ENCODE results near the gene KIF3A. TPM values are rescaled to one million over a fixed set of nuclear protein-coding genes. Genes with fewer than 3 reads are reported as not detected.

Gene KIF3A
- total and polyA plus RNA-seq, 4 donors: 3.1 to 16.5 (median 9.2) TPM

DNA sequence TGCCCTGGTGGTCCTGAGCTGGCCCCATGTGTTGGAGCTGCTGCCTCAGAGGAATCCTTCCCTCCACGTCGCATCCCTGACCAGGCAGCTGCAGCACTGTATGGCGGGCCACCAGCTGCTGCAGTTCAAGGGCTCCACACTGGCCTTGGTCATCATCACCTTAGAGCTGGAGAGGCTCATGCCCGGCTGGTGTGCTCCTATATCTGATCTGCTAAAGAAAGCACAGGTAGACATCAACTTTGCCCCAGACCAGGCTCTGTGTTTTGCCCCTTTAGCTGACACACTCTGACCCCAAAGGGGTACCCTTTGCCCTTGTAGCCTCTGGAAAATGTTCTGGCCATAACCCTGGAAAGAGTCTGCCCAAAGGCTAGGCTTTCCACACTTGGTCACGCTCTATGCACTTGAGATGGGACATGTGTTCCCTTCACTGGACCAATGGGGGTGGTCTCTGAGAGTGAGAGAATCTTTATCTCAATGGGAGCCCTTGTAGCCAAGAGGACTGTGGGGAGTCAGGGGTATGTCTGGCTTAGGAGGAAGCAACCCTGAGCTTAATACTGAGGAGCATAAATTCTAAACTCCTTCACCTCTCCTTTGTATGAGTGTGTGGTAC, 14.7 kb upstream of the KIF3A start:
- no peak for ATAC-seq (ENCODE audit: insufficient read depth, low FRiP score)
- Histone ChIP-seq H3K27me3 (ENCODE audit: control insufficient read depth in 3 of 3, insufficient read depth in 3 of 3, low read length in 2 of 3) (peaks cover 0 to 19% (median 4%) of the 10 kb centered on the region in 3 donors), H3K36me3 (ENCODE audit: control insufficient read depth in 4 of 4, insufficient read depth in 4 of 4, low read length in 4 of 4) (peaks cover 0 to 5% (median 0%) of the 10 kb centered on the region in 4 donors), H3K4me1 (ENCODE audit: control insufficient read depth in 5 of 5, insufficient read depth in 5 of 5, low read length in 5 of 5) (peaks cover 0 to 5% (median 0%) of the 10 kb centered on the region in 5 donors), H3K27ac (ENCODE audit: low read depth in 1 of 2, low read length in 1 of 2) (no peak overlapping the region), H3K9ac (ENCODE audit: insufficient read depth in 1 of 2, low read length in 2 of 2) (no peak overlapping the region), H3K9me3 (ENCODE audit: control insufficient read depth in 4 of 4, insufficient read depth in 3 of 4, low read length in 3 of 4) (no peaks in the 10 kb centered on the region), H3K4me3 (no peak overlapping the region)
- no peak for DNase-seq
- TF ChIP-seq, protein P1, sequence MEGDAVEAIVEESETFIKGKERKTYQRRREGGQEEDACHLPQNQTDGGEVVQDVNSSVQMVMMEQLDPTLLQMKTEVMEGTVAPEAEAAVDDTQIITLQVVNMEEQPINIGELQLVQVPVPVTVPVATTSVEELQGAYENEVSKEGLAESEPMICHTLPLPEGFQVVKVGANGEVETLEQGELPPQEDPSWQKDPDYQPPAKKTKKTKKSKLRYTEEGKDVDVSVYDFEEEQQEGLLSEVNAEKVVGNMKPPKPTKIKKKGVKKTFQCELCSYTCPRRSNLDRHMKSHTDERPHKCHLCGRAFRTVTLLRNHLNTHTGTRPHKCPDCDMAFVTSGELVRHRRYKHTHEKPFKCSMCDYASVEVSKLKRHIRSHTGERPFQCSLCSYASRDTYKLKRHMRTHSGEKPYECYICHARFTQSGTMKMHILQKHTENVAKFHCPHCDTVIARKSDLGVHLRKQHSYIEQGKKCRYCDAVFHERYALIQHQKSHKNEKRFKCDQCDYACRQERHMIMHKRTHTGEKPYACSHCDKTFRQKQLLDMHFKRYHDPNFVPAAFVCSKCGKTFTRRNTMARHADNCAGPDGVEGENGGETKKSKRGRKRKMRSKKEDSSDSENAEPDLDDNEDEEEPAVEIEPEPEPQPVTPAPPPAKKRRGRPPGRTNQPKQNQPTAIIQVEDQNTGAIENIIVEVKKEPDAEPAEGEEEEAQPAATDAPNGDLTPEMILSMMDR (IDR thresholded peaks at IDR 0.05; ENCODE audit: control extremely low read depth, extremely low read depth): no peak
- 96 to 97% methylated on average over 5 of the region's 5 CpGs for WGBS, 2 donors

DNA sequence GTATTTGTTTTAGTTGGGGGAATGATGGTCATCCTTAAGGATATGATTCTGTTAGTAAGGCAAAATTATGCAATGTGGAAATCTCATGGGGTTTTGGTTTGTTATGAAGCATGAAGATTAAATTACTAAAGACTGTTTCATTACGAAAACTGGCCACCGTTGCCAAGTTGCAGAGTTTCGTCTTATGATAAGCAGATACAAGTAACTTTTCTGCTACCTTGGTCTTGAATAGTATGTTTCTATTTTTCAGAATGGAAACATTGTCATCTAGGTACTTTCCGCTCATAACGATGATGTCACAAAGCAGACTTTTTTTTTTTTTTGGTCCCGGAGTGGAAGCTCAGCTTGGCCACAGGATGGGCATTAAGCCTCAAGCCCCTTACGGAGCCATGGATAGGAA, 14.1 kb upstream of the KIF3A start:
- Histone ChIP-seq H3K27me3 (ENCODE audit: control insufficient read depth in 3 of 3, insufficient read depth in 3 of 3, low read length in 2 of 3) (peaks cover 0 to 24% (median 10%) of the 10 kb centered on the region in 3 donors), H3K9me3 (ENCODE audit: control insufficient read depth in 4 of 4, insufficient read depth in 3 of 4, low read length in 3 of 4) (no peaks in the 10 kb centered on the region), H3K4me3 (no peak overlapping the region), H3K4me1 (ENCODE audit: control insufficient read depth in 5 of 5, insufficient read depth in 5 of 5, low read length in 5 of 5) (peaks cover 0 to 8% (median 0%) of the 10 kb centered on the region in 5 donors), H3K36me3 (ENCODE audit: control insufficient read depth in 4 of 4, insufficient read depth in 4 of 4, low read length in 4 of 4) (peaks cover 0 to 2% (median 0%) of the 10 kb centered on the region in 4 donors), H3K9ac (ENCODE audit: insufficient read depth in 1 of 2, low read length in 2 of 2) (no peak overlapping the region), H3K27ac (ENCODE audit: low read depth in 1 of 2, low read length in 1 of 2) (no peak overlapping the region)
- 78 to 83% methylated on average over 7 of the region's 7 CpGs for WGBS, 2 donors
- ATAC-seq (ENCODE audit: insufficient read depth, low FRiP score) (no peak), DNase-seq (no peak)
- TF ChIP-seq, protein P1 (IDR thresholded peaks at IDR 0.05; ENCODE audit: control extremely low read depth, extremely low read depth): no peak

DNA sequence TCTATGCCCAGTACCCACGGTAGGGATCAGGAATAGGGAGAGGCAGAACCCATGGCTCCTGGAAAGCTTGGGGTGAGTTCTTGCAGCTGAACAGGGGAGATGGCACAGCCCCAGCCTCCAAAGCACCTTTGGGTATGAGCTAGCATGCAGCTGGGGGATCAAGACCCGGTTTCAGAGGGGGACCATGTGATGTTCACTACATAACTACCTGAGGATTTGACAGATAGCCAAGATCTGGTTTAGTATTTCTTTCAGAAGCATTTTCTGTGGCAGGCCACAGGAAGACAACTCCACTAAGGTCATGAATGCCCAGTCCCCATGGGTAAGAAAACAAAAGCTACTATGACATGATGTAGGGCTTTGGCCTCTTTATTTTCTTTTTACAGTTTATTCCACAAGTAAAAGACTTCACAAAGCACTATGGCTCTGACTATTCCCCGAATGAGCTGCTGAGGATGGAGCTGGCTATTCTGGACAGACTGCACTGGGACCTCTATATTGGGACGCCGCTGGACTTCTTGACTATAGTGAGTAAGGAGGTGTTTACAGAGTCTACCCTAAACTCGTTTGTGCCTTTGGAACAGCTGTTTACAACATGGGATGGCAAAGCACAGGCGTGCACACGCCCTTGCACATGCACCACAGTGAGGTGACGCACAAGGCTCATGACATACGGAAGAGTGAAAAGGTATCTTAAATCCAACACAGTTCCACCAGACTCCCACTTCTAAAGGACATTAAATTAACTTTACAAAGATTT, 13.3 kb upstream of the KIF3A start:
- Histone ChIP-seq H3K9ac (ENCODE audit: insufficient read depth in 1 of 2, low read length in 2 of 2) (no peak overlapping the region), H3K4me1 (ENCODE audit: control insufficient read depth in 5 of 5, insufficient read depth in 5 of 5, low read length in 5 of 5) (peaks cover 0 to 8% (median 0%) of the 10 kb centered on the region in 5 donors), H3K27ac (ENCODE audit: low read depth in 1 of 2, low read length in 1 of 2) (no peak overlapping the region), H3K4me3 (no peak overlapping the region), H3K27me3 (ENCODE audit: control insufficient read depth in 3 of 3, insufficient read depth in 3 of 3, low read length in 2 of 3) (peaks cover 0 to 32% (median 17%) of the 10 kb centered on the region in 3 donors), H3K36me3 (ENCODE audit: control insufficient read depth in 4 of 4, insufficient read depth in 4 of 4, low read length in 4 of 4) (peaks cover 0 to 2% (median 0%) of the 10 kb centered on the region in 4 donors), H3K9me3 (ENCODE audit: control insufficient read depth in 4 of 4, insufficient read depth in 3 of 4, low read length in 3 of 4) (no peaks in the 10 kb centered on the region)
- no peak for ATAC-seq (ENCODE audit: insufficient read depth, low FRiP score)
- no peak for DNase-seq
- TF ChIP-seq, protein P1 (IDR thresholded peaks at IDR 0.05; ENCODE audit: control extremely low read depth, extremely low read depth): no peak
- 83 to 87% methylated on average over 10 of the region's 10 CpGs for WGBS, 2 donors

Measured in lung (tissue), 12 donors.